GM19238 (cell line): Measurements from ENCODE around the gene POU2F1.

Experiments
- DNase-seq: peaks from one replicate; pipeline ENCODE4 v3.0.0; 2011; ENCODE audit warnings: low spot score; ENCODE audit not compliant: insufficient read length

POU2F1 gene

DNA sequence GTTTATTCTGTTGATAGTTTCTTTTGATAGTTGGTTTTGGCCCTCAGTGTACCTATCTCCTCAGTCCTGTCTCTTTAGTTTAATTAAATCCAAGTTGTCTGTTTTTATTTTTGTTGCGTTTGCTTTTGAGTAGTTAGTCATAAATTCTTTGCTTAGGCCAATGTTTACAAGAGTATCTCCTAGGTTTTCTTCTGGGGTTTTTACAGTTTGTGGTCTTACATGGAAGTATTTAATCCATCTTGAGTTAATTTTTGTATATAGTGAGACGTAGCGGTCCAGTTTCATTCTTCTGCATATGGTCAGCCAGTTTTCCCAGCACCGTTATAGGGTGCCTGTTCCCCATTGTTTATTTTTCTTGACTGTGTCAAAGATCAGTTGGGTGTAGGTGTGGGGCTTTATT, 139.4 kb downstream of the POU2F1 start:
- no peak for DNase-seq

GRCh38 chr1:167362638-167363037, 142.0 kb downstream of the POU2F1 start:
- no peak for DNase-seq

GRCh38 chr1:167364826-167365225, 144.1 kb downstream of the POU2F1 start:
- no peak for DNase-seq

DNA sequence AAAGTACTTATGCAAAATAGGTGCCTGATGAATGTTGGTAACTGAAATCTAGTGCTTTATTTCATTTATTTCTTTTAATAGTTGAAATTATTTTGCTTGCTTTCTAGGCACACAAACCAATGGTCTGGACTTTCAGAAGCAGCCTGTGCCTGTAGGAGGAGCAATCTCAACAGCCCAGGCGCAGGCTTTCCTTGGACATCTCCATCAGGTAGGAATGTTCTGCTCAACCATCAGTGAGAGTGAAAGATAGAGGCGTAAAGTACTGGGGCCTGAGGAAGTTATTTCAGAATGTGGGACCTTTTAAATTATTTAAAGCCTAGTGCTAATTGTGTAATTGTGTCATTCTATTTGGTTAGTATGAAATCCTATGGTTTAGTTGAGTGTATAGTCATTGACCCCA, 144.7 kb downstream of the POU2F1 start:
- DNase-seq, result no peak

GRCh38 chr1:167367705-167368104, 147.0 kb downstream of the POU2F1 start:
- no peak for DNase-seq

DNA sequence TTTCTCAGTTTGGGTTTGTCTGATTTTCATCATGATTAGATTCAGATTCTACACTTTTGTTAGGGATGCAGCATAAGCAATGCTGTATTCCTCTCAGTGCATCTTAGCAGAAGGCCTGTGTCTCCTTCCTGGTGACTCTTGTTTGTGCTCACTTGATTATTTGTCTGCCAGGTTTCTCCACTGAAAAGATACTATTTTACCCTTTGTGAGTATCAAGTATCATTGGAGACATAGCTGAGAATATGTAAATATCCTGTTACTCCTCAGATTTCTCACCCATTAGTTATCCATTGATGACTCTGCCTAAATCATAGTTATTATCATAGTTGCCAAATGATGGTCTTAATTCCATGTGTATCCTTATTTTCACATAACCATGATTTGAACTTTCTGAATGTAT, 148.5 kb downstream of the POU2F1 start:
- DNase-seq, result no peak

- DNase-seq, result no peak
Measured at GRCh38 chr1:167369933-167370332, 149.2 kb downstream of the POU2F1 start.

GRCh38 chr1:167371030-167371429, 150.3 kb downstream of the POU2F1 start:
- no peak for DNase-seq

DNA sequence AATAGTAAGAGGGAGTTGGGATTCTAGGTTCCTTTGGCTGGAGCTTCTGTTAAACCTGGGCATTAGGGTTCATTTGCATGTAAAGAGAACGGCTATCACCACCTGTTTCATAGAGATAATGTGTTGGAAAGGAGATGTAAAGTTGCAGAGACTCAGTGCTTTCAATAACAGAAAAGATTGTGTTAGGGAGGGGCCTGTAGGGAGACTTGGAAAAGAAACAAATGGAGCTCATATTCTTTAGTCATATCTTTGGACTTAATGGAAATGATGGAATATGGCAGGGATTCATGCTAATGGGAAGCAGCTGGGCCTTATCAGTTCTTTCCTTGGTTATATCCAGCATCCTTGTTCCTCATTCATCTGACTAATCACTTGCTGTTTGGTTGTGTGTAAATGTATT, 152.7 kb downstream of the POU2F1 start:
- no peak for DNase-seq

DNA sequence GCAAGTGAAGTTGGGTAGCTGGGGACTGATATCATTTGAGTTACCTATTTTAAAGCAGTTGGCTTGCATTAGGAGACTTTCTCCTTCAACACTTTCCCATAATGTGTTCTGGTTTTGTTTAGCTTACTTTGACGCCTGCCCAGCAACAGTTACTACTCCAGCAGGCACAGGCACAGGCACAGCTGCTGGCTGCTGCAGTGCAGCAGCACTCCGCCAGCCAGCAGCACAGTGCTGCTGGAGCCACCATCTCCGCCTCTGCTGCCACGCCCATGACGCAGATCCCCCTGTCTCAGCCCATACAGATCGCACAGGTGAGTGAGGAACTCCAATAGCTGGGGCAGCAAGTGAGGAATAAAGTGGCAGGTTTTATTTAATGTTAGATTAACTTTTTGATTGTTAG, 153.3 kb downstream of the POU2F1 start:
- no peak for DNase-seq

- DNase-seq, result no peak
Measured at GRCh38 chr1:167375949-167376348, 155.3 kb downstream of the POU2F1 start.

- DNase-seq, result no peak
Measured at GRCh38 chr1:167387251-167387910, 166.7 kb downstream of the POU2F1 start.

- DNase-seq, result no peak
Measured at GRCh38 chr1:167388976-167389375, 168.3 kb downstream of the POU2F1 start.

- no peak for DNase-seq
Measured at GRCh38 chr1:167392200-167392696, 171.6 kb downstream of the POU2F1 start.

GRCh38 chr1:167400359-167400953, 179.8 kb downstream of the POU2F1 start:
- no peak for DNase-seq

DNA sequence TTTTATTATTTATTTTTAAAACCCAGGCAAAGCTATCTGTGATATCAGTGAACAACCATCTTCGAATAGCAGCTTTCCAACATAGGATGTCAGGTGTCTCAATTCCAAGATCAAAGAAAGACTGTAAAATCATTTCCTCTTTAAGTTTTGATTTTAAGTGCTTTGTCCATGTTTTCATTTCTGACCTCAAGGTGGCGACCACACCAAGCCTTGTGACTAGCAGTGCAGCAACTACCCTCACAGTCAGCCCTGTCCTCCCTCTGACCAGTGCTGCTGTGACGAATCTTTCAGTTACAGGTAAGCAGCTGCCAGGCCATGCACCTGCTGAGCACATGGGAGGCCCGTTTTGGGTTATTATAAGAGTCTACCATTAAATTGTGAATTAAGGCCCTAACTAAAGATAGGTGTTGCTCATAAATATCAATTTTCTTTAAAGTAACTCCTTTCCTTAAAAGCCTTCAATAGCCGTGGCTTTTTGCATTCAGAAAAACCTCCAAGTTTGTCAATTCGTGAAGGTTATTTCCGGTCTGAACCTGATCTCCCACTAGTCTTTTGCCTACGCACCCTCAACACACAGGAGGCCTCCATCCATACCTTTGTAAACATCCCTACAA, 180.7 kb downstream of the POU2F1 start:
- DNase-seq, result peak; percentile 10

DNA sequence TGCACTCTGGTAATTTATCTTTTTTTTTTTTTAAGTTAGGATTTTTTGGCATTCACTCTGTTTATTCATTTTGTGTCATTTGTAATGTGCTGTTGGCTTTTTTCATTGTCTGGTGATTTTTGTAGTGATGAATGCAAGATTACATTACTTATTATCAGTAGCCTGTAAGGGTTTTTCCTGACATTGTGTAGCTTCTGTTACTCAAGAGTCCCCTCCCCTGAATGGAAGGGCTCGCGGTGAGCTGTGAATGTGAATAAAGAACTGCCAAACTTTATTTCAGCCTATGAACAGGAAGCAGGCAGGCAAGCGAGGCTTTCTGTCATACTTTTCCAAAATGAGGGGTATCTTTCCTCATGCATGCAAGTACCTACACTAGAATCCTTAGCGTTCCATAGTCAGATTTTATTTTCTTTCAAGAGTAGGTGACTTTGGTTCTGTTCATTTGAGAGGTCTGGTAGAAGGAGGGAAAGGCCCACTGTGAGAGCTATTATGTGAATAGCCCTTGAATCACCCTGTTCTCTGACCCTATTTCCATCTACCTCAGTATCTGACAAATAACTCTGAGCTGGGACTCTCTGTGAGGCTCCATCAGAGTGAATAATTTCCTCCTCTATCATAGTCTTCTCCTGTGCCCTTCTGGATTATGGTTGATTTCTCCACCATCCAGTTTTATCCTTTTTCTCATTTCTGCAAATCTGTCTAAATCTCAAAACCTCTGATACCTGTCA, 183.6 kb downstream of the POU2F1 start:
- no peak for DNase-seq

- no peak for DNase-seq
Measured at GRCh38 chr1:167404908-167405307, 184.2 kb downstream of the POU2F1 start.

DNA sequence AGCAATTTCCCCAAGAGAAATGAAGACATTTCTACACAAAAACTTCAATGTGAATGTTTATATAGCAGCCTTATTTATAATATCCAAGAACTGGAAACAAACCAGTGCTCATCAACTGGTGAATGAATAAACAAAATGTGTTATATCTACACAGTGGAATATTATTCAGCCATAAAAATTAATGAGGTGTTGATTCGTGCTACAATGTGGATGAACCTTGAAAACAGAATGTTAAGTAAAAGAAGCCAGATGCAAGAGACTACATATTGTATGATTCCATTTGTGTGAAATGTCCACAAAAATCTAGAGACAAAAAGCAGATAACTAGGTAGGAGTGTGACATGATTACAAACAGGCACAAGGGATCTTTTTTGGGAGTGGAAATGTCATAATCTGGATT, 187.7 kb downstream of the POU2F1 start:
- no peak for DNase-seq

- DNase-seq, result no peak
Measured at GRCh38 chr1:167409183-167409582, 188.5 kb downstream of the POU2F1 start.

- no peak for DNase-seq
Measured at GRCh38 chr1:167412072-167412471, 191.4 kb downstream of the POU2F1 start.

DNA sequence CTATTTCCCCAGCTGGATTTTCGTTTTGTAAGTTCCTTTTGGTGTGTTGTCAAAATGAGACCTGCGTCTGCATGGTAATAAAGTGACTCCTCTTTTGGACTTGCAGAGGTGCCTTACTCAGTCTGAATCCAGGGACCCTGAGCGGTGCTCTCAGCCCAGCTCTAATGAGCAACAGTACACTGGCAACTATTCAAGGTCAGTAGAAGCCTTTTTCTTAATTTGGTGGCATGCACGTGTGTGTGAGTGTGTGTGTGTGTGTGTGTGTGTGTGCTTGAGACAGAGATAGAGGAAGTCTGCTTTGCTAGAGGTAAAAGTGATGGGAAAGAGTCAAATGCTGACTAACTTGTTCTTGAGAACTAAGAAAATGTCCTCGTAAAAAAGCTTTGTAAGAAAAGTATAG, 192.2 kb downstream of the POU2F1 start:
- no peak for DNase-seq
